Endodermal cell (in vitro differentiated cells): ENCODE results near the gene SERPINF2. TPM values are rescaled to one million over a fixed set of nuclear protein-coding genes. Genes with fewer than 3 reads are reported as not detected.

ENCODE experiments used
- DNase-seq: peaks from one replicate; pipeline ENCODE4 v3.0.0-alpha.2; 2017
- H3K27ac ChIP-seq: 2 replicates; pipeline ENCODE4 v1.5.1; 2013; ENCODE audit warnings: mild to moderate bottlenecking, low read depth, low read length, moderate library complexity
- H3K27me3 ChIP-seq: 2 replicates; pipeline ENCODE4 v1.6.1; 2013; ENCODE audit warnings: mild to moderate bottlenecking, low read length, moderate library complexity; ENCODE audit not compliant: insufficient read depth, control insufficient read depth, poor library complexity, severe bottlenecking
- H3K36me3 ChIP-seq: 2 replicates; pipeline ENCODE4 v1.7.0; 2013; ENCODE audit warnings: mild to moderate bottlenecking, low read length, moderate library complexity; ENCODE audit not compliant: control insufficient read depth, insufficient read depth
- H3K4me1 ChIP-seq: one replicate; pipeline ENCODE4 v1.7.0; 2013; ENCODE audit warnings: low read length; ENCODE audit not compliant: control insufficient read depth, insufficient read depth
- H3K4me3 ChIP-seq: 2 replicates; pipeline ENCODE4 v1.5.1; 2013; ENCODE audit warnings: mild to moderate bottlenecking, low read length, moderate library complexity
- H3K9ac ChIP-seq: 2 replicates; pipeline ENCODE4 v1.6.1; 2013; ENCODE audit warnings: mild to moderate bottlenecking, low read length, moderate library complexity; ENCODE audit not compliant: poor library complexity, severe bottlenecking; ENCODE audit errors: extremely low read depth
- H3K9me3 ChIP-seq: 2 replicates; pipeline ENCODE4 v1.6.1; 2013; ENCODE audit warnings: mild to moderate bottlenecking, low read length, moderate library complexity; ENCODE audit not compliant: control insufficient read depth
- H3K27ac Mint-ChIP-seq: 2 replicates; pipeline ENCODE4 v1.8.0; 2020; ENCODE audit warnings: mixed read lengths
- H3K27me3 Mint-ChIP-seq: 2 replicates; pipeline ENCODE4 v1.8.0; 2021; ENCODE audit warnings: mild to moderate bottlenecking, mixed read lengths; ENCODE audit not compliant: insufficient read depth
- H3K36me3 Mint-ChIP-seq: 2 replicates; pipeline ENCODE4 v1.8.0; 2020; ENCODE audit warnings: low read depth, mixed read lengths
- H3K4me1 Mint-ChIP-seq: 2 replicates; pipeline ENCODE4 v1.8.0; 2020; ENCODE audit warnings: mixed read lengths
- H3K4me3 Mint-ChIP-seq: 2 replicates; pipeline ENCODE4 v1.8.0; 2020; ENCODE audit warnings: mild to moderate bottlenecking, moderate library complexity, mixed read lengths
- H3K9me3 Mint-ChIP-seq: 2 replicates; pipeline ENCODE4 v1.8.0; 2020; ENCODE audit warnings: mild to moderate bottlenecking, mixed read lengths
- CTCF ChIP-seq: fragments of 200-600 bp; sonication (generic); conservative IDR thresholded peaks from 2 replicates; pipeline ENCODE4 v1.5.0; 2021; ENCODE audit warnings: antibody characterized with exemption, mild to moderate bottlenecking
- WGBS, 2 experiments: methylation state at CpG; one replicate each; pipeline versions ENCODE4 v1.1.5 to v1.1.7; 2013; ENCODE audit warnings: missing lambda C conversion rate in 2 of 2, mixed read lengths in 1 of 2; ENCODE audit not compliant: insufficient coverage in 1 of 2, insufficient read length in 1 of 2; 5-methylcytosine and 5-hydroxymethylcytosine counted together
- total RNA-seq, 2 donors: library from RNA; stranded (reverse); fragmentation: NEBNext Ultra II Directional in 1 of 2; extraction: Animal tissue kit (Norgen Biotek cat#: 25700) in 1 of 2; gene quantifications; 2 replicates in 1 of 2; 3 replicates in 1 of 2; pipeline ENCODE4 v1.2.1, GENCODE V29; 2021

Gene SERPINF2
- total RNA-seq, 2 donors from 2014 or later, result 0.86 to 1.8 TPM

GRCh38 chr17:1743088-1743439, 393 bp downstream of the SERPINF2 start:
- Histone ChIP-seq H3K27ac (no peak overlapping the region), H3K4me1 (no peaks in the 10 kb centered on the region), H3K9me3 (no peaks in the 10 kb centered on the region), H3K9ac (no peak overlapping the region), H3K36me3 (peaks cover 3% of the 10 kb centered on the region), H3K4me3 (no peak overlapping the region), H3K27me3 (no peaks in the 10 kb centered on the region)
- Mint-ChIP-seq H3K4me3 (no peak overlapping the region), H3K9me3 (peaks cover 8% of the 10 kb centered on the region), H3K36me3 (peaks cover 6% of the 10 kb centered on the region), H3K27ac (no peak overlapping the region), H3K27me3 (peaks cover 1% of the 10 kb centered on the region), H3K4me1 (peaks cover 2% of the 10 kb centered on the region)
- 95% methylated on average over 2 of the region's 2 CpGs; no CpG with 5 or more reads in 1 of the 2 experiments for WGBS, 2 experiments
- no peak for DNase-seq
- TF ChIP-seq CTCF, result no peak

- Mint-ChIP-seq H3K27ac (no peak overlapping the region), H3K4me3 (no peak overlapping the region), H3K27me3 (peaks cover 1% of the 10 kb centered on the region), H3K4me1 (peaks cover 2% of the 10 kb centered on the region), H3K9me3 (peaks cover 2% of the 10 kb centered on the region), H3K36me3 (no peaks in the 10 kb centered on the region)
- no peaks in the 10 kb centered on the region for H3K9me3 ChIP-seq
- no peaks in the 10 kb centered on the region for H3K36me3 ChIP-seq
- TF ChIP-seq CTCF, result no peak
- H3K4me1 ChIP-seq, result no peaks in the 10 kb centered on the region
- H3K27me3 ChIP-seq, result no peaks in the 10 kb centered on the region
- H3K4me3 ChIP-seq, result no peak overlapping the region
- no peak overlapping the region for H3K27ac ChIP-seq
- 86 to 92% methylated on average over 10 to 26 of the region's 29 CpGs for WGBS, 2 experiments
- no peak overlapping the region for H3K9ac ChIP-seq
- DNase-seq, result no peak
Observed at GRCh38 chr17:1744551-1745512, 2.2 kb downstream of the SERPINF2 start.

GRCh38 chr17:1745513-1746020, 2.9 kb downstream of the SERPINF2 start:
- Mint-ChIP-seq H3K9me3 (peaks cover 2% of the 10 kb centered on the region), H3K36me3 (no peaks in the 10 kb centered on the region), H3K4me3 (no peak overlapping the region), H3K27me3 (peaks cover 1% of the 10 kb centered on the region), H3K27ac (no peak overlapping the region), H3K4me1 (peaks cover 2% of the 10 kb centered on the region)
- H3K4me1 ChIP-seq, result no peaks in the 10 kb centered on the region
- DNase-seq, result no peak
- H3K27ac ChIP-seq, result no peak overlapping the region
- no peak for TF ChIP-seq CTCF
- WGBS, 2 experiments, result 91 to 96% methylated on average over 5 to 12 of the region's 12 CpGs
- no peaks in the 10 kb centered on the region for H3K36me3 ChIP-seq
- no peak overlapping the region for H3K4me3 ChIP-seq
- H3K27me3 ChIP-seq, result no peaks in the 10 kb centered on the region
- H3K9me3 ChIP-seq, result no peaks in the 10 kb centered on the region
- H3K9ac ChIP-seq, result no peak overlapping the region
